ENCODE measurements around the gene CCDC33.

CCDC33 gene

DNA sequence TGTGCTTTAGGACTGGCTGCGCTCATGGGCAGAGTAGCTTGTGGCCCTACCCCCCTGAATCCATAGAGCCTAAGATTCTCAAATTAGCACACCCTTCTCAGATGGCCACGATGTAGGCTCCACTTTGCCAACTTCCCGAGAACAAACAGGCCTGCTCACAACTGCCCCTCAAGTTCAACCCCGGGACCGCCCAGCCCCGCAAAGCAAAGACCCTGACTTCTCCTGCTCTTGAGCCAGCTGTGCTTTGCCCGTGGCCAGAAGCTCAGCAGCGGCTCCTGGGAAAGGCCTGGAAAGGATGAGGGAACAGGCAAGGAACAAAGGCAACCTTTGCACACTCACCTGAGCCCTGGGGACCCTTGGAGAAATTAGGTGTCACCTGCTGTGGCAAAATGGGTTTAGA is 99.3 kb downstream of the CCDC33 start:
- H3K27ac ChIP-seq: no peak overlapping the region
- no peak for TF ChIP-seq ZFX (IDR thresholded peaks at IDR 0.05; ENCODE audit: borderline replicate concordance)
- TF ChIP-seq, protein P1, sequence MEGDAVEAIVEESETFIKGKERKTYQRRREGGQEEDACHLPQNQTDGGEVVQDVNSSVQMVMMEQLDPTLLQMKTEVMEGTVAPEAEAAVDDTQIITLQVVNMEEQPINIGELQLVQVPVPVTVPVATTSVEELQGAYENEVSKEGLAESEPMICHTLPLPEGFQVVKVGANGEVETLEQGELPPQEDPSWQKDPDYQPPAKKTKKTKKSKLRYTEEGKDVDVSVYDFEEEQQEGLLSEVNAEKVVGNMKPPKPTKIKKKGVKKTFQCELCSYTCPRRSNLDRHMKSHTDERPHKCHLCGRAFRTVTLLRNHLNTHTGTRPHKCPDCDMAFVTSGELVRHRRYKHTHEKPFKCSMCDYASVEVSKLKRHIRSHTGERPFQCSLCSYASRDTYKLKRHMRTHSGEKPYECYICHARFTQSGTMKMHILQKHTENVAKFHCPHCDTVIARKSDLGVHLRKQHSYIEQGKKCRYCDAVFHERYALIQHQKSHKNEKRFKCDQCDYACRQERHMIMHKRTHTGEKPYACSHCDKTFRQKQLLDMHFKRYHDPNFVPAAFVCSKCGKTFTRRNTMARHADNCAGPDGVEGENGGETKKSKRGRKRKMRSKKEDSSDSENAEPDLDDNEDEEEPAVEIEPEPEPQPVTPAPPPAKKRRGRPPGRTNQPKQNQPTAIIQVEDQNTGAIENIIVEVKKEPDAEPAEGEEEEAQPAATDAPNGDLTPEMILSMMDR (IDR thresholded peaks at IDR 0.05): no peak

DNA sequence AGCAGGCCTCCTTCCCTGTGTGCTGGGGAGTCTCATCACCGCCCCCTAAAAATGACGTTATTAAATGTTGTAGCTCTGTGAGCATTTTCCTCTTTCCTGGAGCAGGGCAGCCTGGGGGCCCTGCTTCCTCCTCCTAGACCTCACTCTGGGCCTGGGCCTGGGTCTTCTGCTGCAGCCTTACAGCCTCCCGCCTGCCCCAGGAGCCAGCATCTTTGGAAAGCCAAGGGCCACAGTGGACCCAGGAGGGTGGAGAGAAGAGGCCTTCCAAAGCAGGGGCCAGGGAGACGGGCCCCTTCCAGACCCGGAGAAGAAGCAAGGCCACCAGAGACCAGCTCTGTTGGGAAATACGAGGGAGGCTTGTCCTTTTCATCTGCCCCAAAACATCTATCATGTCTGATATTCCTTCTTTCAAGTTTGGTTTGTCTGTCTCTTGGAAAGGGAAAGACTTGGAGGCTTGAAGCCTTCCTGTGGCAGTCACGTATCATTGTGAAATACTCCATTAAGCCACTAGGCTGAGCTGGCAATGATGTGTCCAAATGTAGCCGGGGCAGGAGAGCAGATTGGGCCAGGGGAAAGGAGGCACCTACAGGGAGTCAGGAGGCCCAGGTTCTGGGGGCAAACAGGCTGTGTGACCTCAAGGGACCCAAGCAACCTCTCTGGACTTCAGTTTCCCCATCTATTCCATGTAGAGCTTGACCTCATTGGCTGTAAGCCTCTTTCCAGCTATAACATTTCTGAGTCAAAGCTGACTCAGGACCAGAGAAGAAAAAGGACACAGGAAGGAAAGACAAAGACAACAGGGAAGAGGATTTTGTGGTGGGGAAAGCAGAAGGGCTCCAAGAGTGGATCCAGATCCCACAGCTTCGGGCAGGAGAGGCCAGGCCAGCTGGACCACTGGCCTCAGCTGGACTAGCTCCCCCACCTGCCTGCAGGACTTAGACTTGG is 100.2 kb downstream of the CCDC33 start:
- H3K27ac ChIP-seq: no peak overlapping the region
- no peak for TF ChIP-seq ZFX (IDR thresholded peaks at IDR 0.05; ENCODE audit: borderline replicate concordance)
- TF ChIP-seq, protein P1 (IDR thresholded peaks at IDR 0.05): no peak

GRCh38 chr15:74337146-74337545 is 101.0 kb downstream of the CCDC33 start:
- TF ChIP-seq, protein P1 (IDR thresholded peaks at IDR 0.05): no peak
- no peak for TF ChIP-seq ZFX (IDR thresholded peaks at IDR 0.05; ENCODE audit: borderline replicate concordance)
- H3K27ac ChIP-seq: no peak overlapping the region

DNA sequence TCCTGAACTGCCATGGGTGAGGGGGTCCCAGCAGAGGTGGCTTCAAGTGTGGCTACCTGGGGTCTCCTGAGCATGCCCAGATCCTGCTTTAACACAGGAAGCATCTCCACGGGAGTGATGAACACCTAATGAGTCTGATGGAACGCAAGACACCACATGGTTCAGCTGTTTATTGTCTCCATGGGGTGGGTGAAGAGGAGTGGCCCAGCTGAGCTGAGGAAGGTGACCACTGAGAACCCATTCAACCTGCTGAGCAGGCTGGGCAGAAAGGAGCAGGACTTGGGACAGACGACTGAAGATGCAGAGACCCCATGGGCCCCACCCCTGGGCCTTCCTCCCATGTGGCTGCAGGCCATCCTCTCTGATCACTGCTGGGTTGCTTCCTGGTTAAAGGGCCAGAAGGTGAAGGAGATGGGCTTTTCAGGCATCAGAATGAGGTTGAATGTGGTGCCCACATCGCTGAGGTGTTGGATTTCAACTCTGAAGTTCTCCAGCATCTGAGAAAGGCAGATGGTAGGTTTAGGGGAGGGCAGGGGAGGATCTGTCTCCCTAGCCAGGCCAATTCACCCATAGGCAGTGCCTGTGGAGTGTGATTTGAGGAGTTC is 101.6 kb downstream of the CCDC33 start:
- no peak overlapping the region for H3K27ac ChIP-seq

DNA sequence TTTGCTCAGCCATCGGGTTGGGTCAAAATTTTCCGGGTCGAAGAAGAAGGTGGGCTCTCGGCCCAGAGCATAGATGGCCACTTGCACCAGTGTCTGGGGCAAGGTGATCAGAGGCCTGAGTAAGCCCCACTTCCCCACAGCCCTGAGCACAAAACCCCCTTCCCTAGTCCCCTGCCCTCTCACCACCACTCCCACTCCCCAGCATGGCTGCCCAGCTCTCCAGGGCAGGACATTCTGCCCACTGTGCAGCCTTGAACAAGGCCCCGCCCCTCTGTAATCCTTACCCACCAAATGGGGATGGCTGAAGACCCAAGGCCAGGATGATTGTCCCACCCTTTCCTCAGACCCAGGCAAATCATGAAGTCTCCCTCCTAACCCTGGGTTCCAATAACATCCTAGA is 102.5 kb downstream of the CCDC33 start:
- TF ChIP-seq, protein P1 (IDR thresholded peaks at IDR 0.05): no peak
- TF ChIP-seq ZFX (IDR thresholded peaks at IDR 0.05; ENCODE audit: borderline replicate concordance): no peak
- no peak overlapping the region for H3K27ac ChIP-seq

More for the DNA sequence above, 101.6 kb downstream of the CCDC33 start:
- no peak for TF ChIP-seq ZFX (IDR thresholded peaks at IDR 0.05; ENCODE audit: borderline replicate concordance)

GRCh38 chr15:74339371-74339770 is 103.2 kb downstream of the CCDC33 start:
- TF ChIP-seq, protein P1 (IDR thresholded peaks at IDR 0.05): no peak
- no peak for TF ChIP-seq ZFX (IDR thresholded peaks at IDR 0.05; ENCODE audit: borderline replicate concordance)
- no peak overlapping the region for H3K27ac ChIP-seq

DNA sequence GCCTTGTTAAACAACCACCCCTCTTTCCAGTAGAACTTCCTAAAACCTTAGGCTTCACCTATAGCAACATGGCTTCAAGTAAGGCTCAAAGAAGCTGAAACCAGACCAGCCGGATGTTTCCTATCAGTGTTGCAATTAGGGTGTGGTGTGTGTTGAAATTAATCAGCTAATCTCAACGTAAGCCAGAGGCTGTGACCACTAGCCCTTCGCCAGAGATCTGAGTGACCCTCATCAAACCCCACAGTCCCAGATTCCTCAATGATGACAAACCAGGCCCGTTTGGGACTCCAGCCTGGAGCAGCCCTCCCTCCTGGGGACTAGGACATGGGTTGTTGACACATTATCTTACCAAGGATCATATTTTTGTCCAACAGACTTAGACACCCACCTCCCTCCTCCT is 104.0 kb downstream of the CCDC33 start:
- no peak overlapping the region for H3K27ac ChIP-seq
- no peak for TF ChIP-seq ZFX (IDR thresholded peaks at IDR 0.05; ENCODE audit: borderline replicate concordance)
- TF ChIP-seq, protein P1 (IDR thresholded peaks at IDR 0.05): no peak
